ENCODE results near the gene LARGE2.

- TF ChIP-seq CTCF (conservative IDR thresholded peaks at IDR 0.05; ENCODE audit: low read length) (no peak), EZH2phosphoT487 (IDR thresholded peaks at IDR 0.05; ENCODE audit: borderline replicate concordance, low read depth, low read length) (no peak)
These were observed 36.3 kb upstream of the LARGE2 start for GRCh38 chr11:45885921-45886721.

Data from OCI-LY7 (cell line).